HEK293T (cell line): ENCODE measurements around the gene PSMB7.
"Not testable (repeated sequence)": the region's sequence is repeated elsewhere in the genome, so short reads cannot be mapped to it uniquely, and the experiment has no call there.

ENCODE experiments used
- CTCF ChIA-PET: fragments of 350-600 bp; formaldehyde crosslinking; extraction: SDS; loops from one replicate; lab custom pipeline; 2021; ENCODE audit warnings: antibody characterized with exemption, inconsistent platforms; lab: Yijun Ruan, JAX
- POLR2A ChIA-PET: fragments of 350-600 bp; formaldehyde crosslinking; extraction: SDS; loops from one replicate; lab custom pipeline; 2020; ENCODE audit warnings: antibody characterized with exemption, inconsistent platforms; lab: Yijun Ruan, JAX
- DNase-seq: peaks from one replicate; pipeline ENCODE4 v3.0.0; 2012; ENCODE audit warnings: mixed read lengths; ENCODE audit errors: extremely low spot score
- ARNT ChIP-seq: fragments of 450-650 bp; IDR thresholded peaks from 2 replicates; pipeline ENCODE4 v1.6.1; 2017; ENCODE audit warnings: mild to moderate bottlenecking
- BHLHE40 ChIP-seq: fragments of 450-650 bp; IDR thresholded peaks from 2 replicates; pipeline ENCODE4 v1.6.1; 2016; ENCODE audit warnings: mild to moderate bottlenecking, moderate library complexity, borderline replicate concordance
- CTBP1 ChIP-seq: fragments of 450-650 bp; IDR thresholded peaks from 2 replicates; pipeline ENCODE4 v1.6.1; 2016; ENCODE audit warnings: borderline replicate concordance
- ELF4 ChIP-seq: fragments of 450-650 bp; IDR thresholded peaks from 2 replicates; pipeline ENCODE4 v1.6.1; 2017; ENCODE audit warnings: antibody characterized with exemption
- FOXA1 ChIP-seq: fragments of 450-650 bp; IDR thresholded peaks from 2 replicates; pipeline ENCODE4 v1.6.1; 2016; ENCODE audit warnings: mild to moderate bottlenecking
- FOXK2 ChIP-seq: fragments of 450-650 bp; IDR thresholded peaks from 2 replicates; pipeline ENCODE4 v1.6.1; 2016; ENCODE audit warnings: mild to moderate bottlenecking
- FOXM1 ChIP-seq: fragments of 450-650 bp; IDR thresholded peaks from 2 replicates; pipeline ENCODE4 v1.6.1; 2017; ENCODE audit warnings: mild to moderate bottlenecking, borderline replicate concordance
- HDGF ChIP-seq: fragments of 450-650 bp; IDR thresholded peaks from 2 replicates; pipeline ENCODE4 v1.6.1; 2017; ENCODE audit warnings: antibody characterized with exemption, borderline replicate concordance
- L3MBTL2 ChIP-seq: fragments of 450-650 bp; conservative IDR thresholded peaks from 2 replicates; pipeline ENCODE4 v1.6.1; 2016; ENCODE audit warnings: mild to moderate bottlenecking
- LEF1 ChIP-seq: fragments of 450-650 bp; IDR thresholded peaks from 2 replicates; pipeline ENCODE4 v1.6.1; 2017; ENCODE audit warnings: mild to moderate bottlenecking, borderline replicate concordance
- NFRKB ChIP-seq: fragments of 450-650 bp; IDR thresholded peaks from 2 replicates; pipeline ENCODE4 v1.6.1; 2016; ENCODE audit warnings: mild to moderate bottlenecking, moderate library complexity
- PKNOX1 ChIP-seq: fragments of 450-650 bp; IDR thresholded peaks from 2 replicates; pipeline ENCODE4 v1.6.1; 2016
- SP1 ChIP-seq: fragments of 450-650 bp; IDR thresholded peaks from 2 replicates; pipeline ENCODE4 v1.6.1; 2017
- SUZ12 ChIP-seq: fragments of 450-650 bp; IDR thresholded peaks from 2 replicates; pipeline ENCODE4 v1.6.1; 2016; ENCODE audit warnings: mild to moderate bottlenecking
- TARDBP ChIP-seq: fragments of 450-650 bp; IDR thresholded peaks from 2 replicates; pipeline ENCODE4 v1.6.1; 2016
- ZNF384 ChIP-seq: fragments of 450-650 bp; IDR thresholded peaks from 2 replicates; pipeline ENCODE4 v1.6.1; 2016

PSMB7 gene

GRCh38 chr9:124427281-124427680 lies 12.0 kb upstream of the PSMB7 start:
- POLR2A ChIA-PET = no interaction called here

DNA sequence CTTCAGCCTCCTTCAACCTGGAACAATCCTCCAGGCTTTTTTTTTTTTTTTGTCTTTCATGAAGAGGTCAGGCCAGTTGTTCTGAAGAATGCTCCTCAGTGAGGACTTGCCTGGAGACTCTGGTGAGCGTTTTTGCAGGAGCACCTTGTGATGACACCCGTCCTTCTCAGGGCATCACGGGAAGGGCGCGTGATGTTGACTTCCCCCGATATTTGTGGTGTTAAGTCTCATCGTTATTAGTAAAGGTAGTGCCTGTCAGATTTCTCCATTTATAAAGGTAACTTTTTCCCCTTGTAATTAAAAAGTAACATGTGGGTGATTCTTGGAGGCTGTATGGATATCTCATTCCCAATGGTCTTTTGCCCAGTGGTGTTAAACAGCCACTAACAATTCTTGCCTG lies 11.1 kb upstream of the PSMB7 start:
- no peak for DNase-seq
- TF ChIP-seq SP1 (no peak), FOXK2 (no peak), FOXA1 (no peak), L3MBTL2 (no peak), BHLHE40 (no peak), ARNT (no peak), CTBP1 (no peak), NFRKB (no peak), FOXM1 (no peak), PKNOX1 (no peak), ELF4 (no peak), HDGF (no peak), TARDBP (no peak), ZNF384 (no peak), LEF1 (no peak), SUZ12 (no peak)
- ChIA-PET CTCF (no interaction called here), POLR2A (no interaction called here)

More at GRCh38 chr9:124427281-124427680, 12.0 kb upstream of the PSMB7 start:
- TF ChIP-seq L3MBTL2 (no peak), PKNOX1 (no peak), SUZ12 (no peak), HDGF (no peak), ARNT (no peak), FOXM1 (no peak), ZNF384 (no peak), FOXA1 (no peak), BHLHE40 (no peak), TARDBP (no peak), FOXK2 (no peak), ELF4 (no peak), SP1 (no peak), NFRKB (no peak), CTBP1 (no peak), LEF1 (no peak)
- DNase-seq = no peak
- CTCF ChIA-PET = no interaction called here

GRCh38 chr9:124425733-124426132 lies 10.5 kb upstream of the PSMB7 start:
- DNase-seq, POLR2A ChIA-PET, CTCF ChIA-PET: not testable (repeated sequence)

DNA sequence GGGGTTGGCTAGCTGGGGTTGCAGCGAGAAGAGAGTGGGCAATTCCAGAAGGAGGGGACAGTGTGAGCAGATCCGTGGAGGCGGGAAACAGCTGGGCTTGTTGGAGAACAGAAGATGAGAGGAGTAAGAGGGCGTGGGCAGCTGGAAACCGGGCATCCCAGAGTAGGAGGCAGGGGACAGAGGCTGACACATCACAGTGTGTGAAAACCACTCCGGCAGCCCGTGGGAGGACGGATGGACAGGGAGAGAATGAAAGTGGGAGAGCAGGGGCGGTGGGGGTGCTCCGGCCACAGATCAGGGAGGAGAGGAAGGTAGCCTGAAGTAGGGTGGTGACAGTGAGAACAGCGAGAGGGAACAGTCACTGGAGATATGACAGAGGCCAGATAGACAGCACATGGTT lies 8.3 kb upstream of the PSMB7 start:
- no peak for DNase-seq
- CTCF ChIA-PET = no interaction called here
- TF ChIP-seq BHLHE40 = no peak
- no peak for TF ChIP-seq SUZ12
- no peak for TF ChIP-seq NFRKB
- TF ChIP-seq ARNT = no peak
- TF ChIP-seq LEF1 = no peak
- TF ChIP-seq FOXK2 = no peak
- TF ChIP-seq SP1 = no peak
- no peak for TF ChIP-seq FOXA1
- POLR2A ChIA-PET = no interaction called here

- ChIA-PET CTCF (no interaction called here), POLR2A (no interaction called here)
- no peak for TF ChIP-seq HDGF
- TF ChIP-seq FOXK2 = no peak
- TF ChIP-seq SP1 = no peak
- TF ChIP-seq TARDBP = no peak
- no peak for TF ChIP-seq BHLHE40
- TF ChIP-seq ARNT = no peak
- TF ChIP-seq SUZ12 = no peak
- no peak for TF ChIP-seq NFRKB
- no peak for TF ChIP-seq ZNF384
- TF ChIP-seq CTBP1 = no peak
- TF ChIP-seq PKNOX1 = no peak
- TF ChIP-seq LEF1 = no peak
- no peak for TF ChIP-seq L3MBTL2
- no peak for TF ChIP-seq FOXM1
- no peak for TF ChIP-seq ELF4
- no peak for TF ChIP-seq FOXA1
- no peak for DNase-seq
Measured at GRCh38 chr9:124423155-124423554, 7.9 kb upstream of the PSMB7 start.

- no peak for DNase-seq
- ChIA-PET POLR2A (no interaction called here), CTCF (interaction anchor here (2.1 kb wide), 1 partner anchor 116 kb away, joined by 5 read pairs; no protein-coding TSS in a partner anchor)
- no peak for TF ChIP-seq PKNOX1
- no peak for TF ChIP-seq SP1
- no peak for TF ChIP-seq SUZ12
- TF ChIP-seq FOXK2 = no peak
- TF ChIP-seq NFRKB = no peak
- no peak for TF ChIP-seq LEF1
- TF ChIP-seq HDGF = no peak
- TF ChIP-seq FOXM1 = no peak
- TF ChIP-seq L3MBTL2 = no peak
- no peak for TF ChIP-seq TARDBP
- no peak for TF ChIP-seq CTBP1
Measured at GRCh38 chr9:124420991-124421543, 5.8 kb upstream of the PSMB7 start.
